H9 (cell line): ENCODE measurements around the gene OCLN. TPM values are rescaled to one million over a fixed set of nuclear protein-coding genes. Genes with fewer than 3 reads are reported as not detected.

Source experiments
- DNase-seq: peaks from one replicate; pipeline ENCODE4 v3.0.0-alpha.2; 2017
- H2AFZ ChIP-seq: one replicate; pipeline ENCODE4 v1.6.1; 2013; ENCODE audit warnings: mild to moderate bottlenecking, low read length, control low read depth, moderate library complexity
- H2AK5ac ChIP-seq: 2 replicates; pipeline ENCODE4 v1.6.1; 2013; ENCODE audit warnings: low read length, control low read depth, mixed read lengths; ENCODE audit not compliant: insufficient read length
- H2BK120ac ChIP-seq: one replicate; pipeline ENCODE4 v1.6.1; 2013; ENCODE audit warnings: low read depth, mild to moderate bottlenecking, low read length, control low read depth, inconsistent platforms; ENCODE audit not compliant: poor library complexity, severe bottlenecking
- H2BK12ac ChIP-seq: 2 replicates; pipeline ENCODE4 v1.6.1; 2013; ENCODE audit warnings: low read length, control low read depth, mixed read lengths, low read depth; ENCODE audit not compliant: insufficient read length
- H2BK15ac ChIP-seq: 2 replicates; pipeline ENCODE4 v1.6.1; 2013; ENCODE audit warnings: low read depth, low read length, control low read depth
- H2BK20ac ChIP-seq: one replicate; pipeline ENCODE4 v1.6.1; 2013; ENCODE audit warnings: low read depth, mild to moderate bottlenecking, low read length, control low read depth, inconsistent platforms; ENCODE audit not compliant: poor library complexity, severe bottlenecking
- H2BK5ac ChIP-seq: 2 replicates; pipeline ENCODE4 v1.6.1; 2013; ENCODE audit warnings: low read length, control low read depth, mixed read lengths; ENCODE audit not compliant: insufficient read length
- H3K14ac ChIP-seq: 2 replicates; pipeline ENCODE4 v1.6.1; 2013; ENCODE audit warnings: low read length, control low read depth; ENCODE audit not compliant: insufficient read depth
- H3K18ac ChIP-seq: 2 replicates; pipeline ENCODE4 v1.6.1; 2013; ENCODE audit warnings: low read depth, mild to moderate bottlenecking, mixed read lengths, low read length, control low read depth; ENCODE audit not compliant: insufficient read length
- H3K23ac ChIP-seq: 2 replicates; pipeline ENCODE4 v1.6.1; 2013; ENCODE audit warnings: low read length, control low read depth, mixed read lengths, low read depth; ENCODE audit not compliant: insufficient read length
- H3K23me2 ChIP-seq: 2 replicates; pipeline ENCODE4 v1.6.1; 2013; ENCODE audit warnings: low read depth, mild to moderate bottlenecking, mixed read lengths, low read length, control low read depth; ENCODE audit not compliant: insufficient read length, poor library complexity, severe bottlenecking
- H3K27ac ChIP-seq: 2 replicates; pipeline ENCODE4 v1.5.1; 2013; ENCODE audit warnings: low read length, control low read depth, mixed read lengths, low read depth; ENCODE audit not compliant: insufficient read length
- H3K27me3 ChIP-seq: 2 replicates; pipeline ENCODE4 v1.6.1; 2013; ENCODE audit warnings: low read length, control low read depth, inconsistent platforms; ENCODE audit not compliant: insufficient read depth
- H3K4ac ChIP-seq: 2 replicates; pipeline ENCODE4 v1.6.1; 2013; ENCODE audit warnings: low read depth, mild to moderate bottlenecking, control low read depth, inconsistent platforms, low read length, moderate library complexity
- H3K4me1 ChIP-seq: 2 replicates; pipeline ENCODE4 v1.6.1; 2013; ENCODE audit warnings: low read length, control low read depth, inconsistent platforms; ENCODE audit not compliant: insufficient read depth
- H3K4me2 ChIP-seq: 2 replicates; pipeline ENCODE4 v1.6.1; 2013; ENCODE audit warnings: low read length, control low read depth, mixed read lengths; ENCODE audit not compliant: insufficient read length, insufficient read depth
- H3K56ac ChIP-seq: 2 replicates; pipeline ENCODE4 v1.6.1; 2013; ENCODE audit warnings: low read depth, mild to moderate bottlenecking, mixed read lengths, low read length, control low read depth; ENCODE audit not compliant: insufficient read length
- H3K79me1 ChIP-seq: 2 replicates; pipeline ENCODE4 v1.6.1; 2013; ENCODE audit warnings: low read depth, mild to moderate bottlenecking, moderate library complexity, low read length, control low read depth, inconsistent platforms; ENCODE audit not compliant: insufficient read depth, poor library complexity, severe bottlenecking
- H3K79me2 ChIP-seq: 2 replicates; pipeline ENCODE4 v1.6.1; 2013; ENCODE audit warnings: low read length, control low read depth, inconsistent platforms; ENCODE audit not compliant: insufficient read depth
- H3K9ac ChIP-seq: 2 replicates; pipeline ENCODE4 v1.6.1; 2013; ENCODE audit warnings: low read length, control low read depth, mixed read lengths; ENCODE audit not compliant: insufficient read length; ENCODE audit errors: extremely low read depth
- H3K9me3 ChIP-seq: one replicate; pipeline ENCODE4 v1.6.1; 2013; ENCODE audit warnings: low read depth, low read length, inconsistent platforms; ENCODE audit not compliant: control insufficient read depth
- H3T11ph ChIP-seq: one replicate; pipeline ENCODE4 v1.6.1; 2013; ENCODE audit warnings: mild to moderate bottlenecking, low read length, control low read depth, inconsistent platforms
- H4K20me1 ChIP-seq: one replicate; pipeline ENCODE4 v1.6.1; 2013; ENCODE audit not compliant: control insufficient read depth, insufficient read length, insufficient read depth
- H4K5ac ChIP-seq: 2 replicates; pipeline ENCODE4 v1.6.1; 2013; ENCODE audit warnings: low read depth, mild to moderate bottlenecking, mixed read lengths, low read length, control low read depth; ENCODE audit not compliant: insufficient read length
- H4K8ac ChIP-seq: replicated peaks from 2 replicates; pipeline ENCODE4 v1.6.1; 2013; ENCODE audit warnings: low read length, control low read depth, mixed read lengths, low read depth; ENCODE audit not compliant: insufficient read length
- H4K91ac ChIP-seq: 2 replicates; pipeline ENCODE4 v1.6.1; 2013; ENCODE audit warnings: low read depth, mild to moderate bottlenecking, moderate library complexity, mixed read lengths, low read length, control low read depth; ENCODE audit not compliant: insufficient read length
- H3K27ac Mint-ChIP-seq, 3 experiments: 2 replicates in 2 of 3; 3 replicates in 1 of 3; pipeline ENCODE4 v1.8.0; 2020 to 2021; ENCODE audit warnings: mixed read lengths in 3 of 3, mild to moderate bottlenecking in 1 of 3, moderate library complexity in 1 of 3
- H3K27me3 Mint-ChIP-seq: 2 replicates; pipeline ENCODE4 v1.8.0; 2021; ENCODE audit warnings: low read depth, mild to moderate bottlenecking, moderate library complexity, mixed read lengths
- H3K36me3 Mint-ChIP-seq, 3 experiments: 2 replicates in 2 of 3; 3 replicates in 1 of 3; pipeline ENCODE4 v1.8.0; 2020 to 2021; ENCODE audit warnings: low read depth in 3 of 3, mixed read lengths in 3 of 3; ENCODE audit not compliant: insufficient read depth in 1 of 3
- H3K4me1 Mint-ChIP-seq, 2 experiments: 2 replicates each; pipeline ENCODE4 v1.8.0; 2020; ENCODE audit warnings: mixed read lengths in 2 of 2
- H3K4me3 Mint-ChIP-seq, 2 experiments: 2 replicates in 1 of 2; 3 replicates in 1 of 2; pipeline ENCODE4 v1.8.0; 2020 to 2021; ENCODE audit warnings: mild to moderate bottlenecking in 2 of 2, mixed read lengths in 2 of 2, moderate library complexity in 1 of 2
- H3K9me3 Mint-ChIP-seq, 2 experiments: 2 replicates in 1 of 2; 3 replicates in 1 of 2; pipeline ENCODE4 v1.8.0; 2020; ENCODE audit warnings: mild to moderate bottlenecking in 2 of 2, mixed read lengths in 2 of 2, moderate library complexity in 1 of 2
- CTCF ChIP-seq: fragments of 200-600 bp; sonication (generic); conservative IDR thresholded peaks from 3 replicates; pipeline ENCODE4 v1.8.0; 2021; ENCODE audit warnings: antibody characterized with exemption, mild to moderate bottlenecking
- WGBS: extraction: QIAGEN DNeasy Blood & Tissue Kit; methylation state at CpG from one replicate; pipeline ENCODE4 v1.1.7; 2013; ENCODE audit warnings: missing lambda C conversion rate, low lambda C conversion rate, mixed read lengths; ENCODE audit not compliant: insufficient read length; ENCODE audit errors: extremely low coverage; 5-methylcytosine and 5-hydroxymethylcytosine counted together
- total RNA-seq: library from RNA; stranded (reverse); gene quantifications from 2 replicates; pipeline ENCODE4 v1.2.1, GENCODE V29; 2021

Gene OCLN
- total RNA-seq, 1 experiment from 2014 or later, result 109 TPM

GRCh38 chr5:69494452-69494851 is 1.9 kb downstream of the OCLN start:
- H4K8ac ChIP-seq, result no peak overlapping the region
- no peak for DNase-seq
- H2BK120ac ChIP-seq, result no peak overlapping the region
- no CpG with 5 or more reads among the region's 8 CpGs for WGBS
- no peak overlapping the region for H3K4ac ChIP-seq
- Mint-ChIP-seq H3K4me3 (peak overlapping the region; percentile 90 to 91), H3K27ac (peak overlapping the region in 1 of 3 experiments; percentile 61; a peak in 1 of 7 replicates), H3K4me1 (peaks cover 33 to 36% of the 10 kb centered on the region in 2 experiments), H3K27me3 (peaks cover 3% of the 10 kb centered on the region), H3K36me3 (no peaks in the 10 kb centered on the region; a peak in 1 of 7 replicates), H3K9me3 (no peaks in the 10 kb centered on the region; a peak in 1 of 5 replicates)
- no peaks in the 10 kb centered on the region for H3K9me3 ChIP-seq
- H3K56ac ChIP-seq, result no peak overlapping the region
- no peak for TF ChIP-seq CTCF
- peaks cover 13% of the 10 kb centered on the region for H3K23me2 ChIP-seq
- no peak overlapping the region for H3K18ac ChIP-seq
- no peak overlapping the region for H2BK20ac ChIP-seq
- no peak overlapping the region for H3K23ac ChIP-seq
- no peaks in the 10 kb centered on the region for H4K20me1 ChIP-seq
- no peaks in the 10 kb centered on the region for H3K79me1 ChIP-seq
- no peak overlapping the region for H2BK15ac ChIP-seq
- peaks cover 3% of the 10 kb centered on the region; the same call in 1 of the 2 replicates for H3K4me1 ChIP-seq
- no peak overlapping the region for H3K9ac ChIP-seq
- no peak overlapping the region for H3K27ac ChIP-seq
- no peak overlapping the region for H4K91ac ChIP-seq
- H3K4me2 ChIP-seq, result no peak overlapping the region
- no peak overlapping the region for H3K14ac ChIP-seq
- no peak overlapping the region for H4K5ac ChIP-seq
- peaks cover 26% of the 10 kb centered on the region; the same call in 1 of the 2 replicates for H3K79me2 ChIP-seq
- no peak overlapping the region for H2BK5ac ChIP-seq
- no peak overlapping the region for H3T11ph ChIP-seq
- H2AK5ac ChIP-seq, result no peak overlapping the region
- H2BK12ac ChIP-seq, result no peak overlapping the region
- no peak overlapping the region for H2AFZ ChIP-seq
- no peaks in the 10 kb centered on the region for H3K27me3 ChIP-seq
